8988T (cell line): Measurements from ENCODE around the gene ITPRIPL2.

Experiments used
- DNase-seq: peaks from one replicate; pipeline ENCODE4 v3.0.0; 2011

ITPRIPL2 gene

GRCh38 chr16:19123535-19124178 is 9.9 kb downstream of the ITPRIPL2 start:
- no peak for DNase-seq

GRCh38 chr16:19126300-19126699 is 12.5 kb downstream of the ITPRIPL2 start:
- no peak for DNase-seq

GRCh38 chr16:19127205-19127604 is 13.4 kb downstream of the ITPRIPL2 start:
- DNase-seq = no peak

GRCh38 chr16:19127674-19128131 is 13.9 kb downstream of the ITPRIPL2 start:
- DNase-seq = no peak

- DNase-seq = no peak
Measured at GRCh38 chr16:19128454-19129200, 14.9 kb downstream of the ITPRIPL2 start.

- DNase-seq = no peak
Measured at GRCh38 chr16:19130385-19130784, 16.6 kb downstream of the ITPRIPL2 start.

- DNase-seq = no peak
Measured at GRCh38 chr16:19130852-19131824, 17.4 kb downstream of the ITPRIPL2 start.

- DNase-seq = no peak
Measured at GRCh38 chr16:19131825-19132218, 18.1 kb downstream of the ITPRIPL2 start.

GRCh38 chr16:19132255-19132654 is 18.5 kb downstream of the ITPRIPL2 start:
- DNase-seq = no peak

- DNase-seq = no peak
Measured at GRCh38 chr16:19132898-19133297, 19.1 kb downstream of the ITPRIPL2 start.

GRCh38 chr16:19133600-19133999 is 19.8 kb downstream of the ITPRIPL2 start:
- DNase-seq = no peak

GRCh38 chr16:19135201-19135842 is 21.6 kb downstream of the ITPRIPL2 start:
- no peak for DNase-seq

GRCh38 chr16:19135896-19136438 is 22.2 kb downstream of the ITPRIPL2 start:
- no peak for DNase-seq

GRCh38 chr16:19136549-19137196 is 22.9 kb downstream of the ITPRIPL2 start:
- DNase-seq = no peak

GRCh38 chr16:19137201-19138128 is 23.7 kb downstream of the ITPRIPL2 start:
- DNase-seq = no peak

GRCh38 chr16:19138601-19139000 is 24.8 kb downstream of the ITPRIPL2 start:
- no peak for DNase-seq

GRCh38 chr16:19139436-19140091 is 25.8 kb downstream of the ITPRIPL2 start:
- no peak for DNase-seq

GRCh38 chr16:19140396-19140795 is 26.6 kb downstream of the ITPRIPL2 start:
- DNase-seq = no peak

- DNase-seq = no peak
Measured at GRCh38 chr16:19142939-19143598, 29.3 kb downstream of the ITPRIPL2 start.

GRCh38 chr16:19143599-19143956 is 29.8 kb downstream of the ITPRIPL2 start:
- no peak for DNase-seq
